ENCODE results near the gene MUC12. TPM values are rescaled to one million over a fixed set of nuclear protein-coding genes. Genes with fewer than 3 reads are reported as not detected.

MUC12 gene
- total RNA-seq, 1 experiment from 2014 or later: 0.64 TPM

- TF ChIP-seq YY1 (IDR thresholded peaks at IDR 0.05; ENCODE audit: extremely low read depth, insufficient replicate concordance, low read depth, low read length) (no peak), MAX (IDR thresholded peaks at IDR 0.05) (no peak), EGR1 (IDR thresholded peaks at IDR 0.05; ENCODE audit: low read depth) (no peak), EZH2 (IDR thresholded peaks at IDR 0.05) (no peak)
Measured at GRCh38 chr7:101009629-101010028, 40.3 kb downstream of the MUC12 start (continued).

DNA sequence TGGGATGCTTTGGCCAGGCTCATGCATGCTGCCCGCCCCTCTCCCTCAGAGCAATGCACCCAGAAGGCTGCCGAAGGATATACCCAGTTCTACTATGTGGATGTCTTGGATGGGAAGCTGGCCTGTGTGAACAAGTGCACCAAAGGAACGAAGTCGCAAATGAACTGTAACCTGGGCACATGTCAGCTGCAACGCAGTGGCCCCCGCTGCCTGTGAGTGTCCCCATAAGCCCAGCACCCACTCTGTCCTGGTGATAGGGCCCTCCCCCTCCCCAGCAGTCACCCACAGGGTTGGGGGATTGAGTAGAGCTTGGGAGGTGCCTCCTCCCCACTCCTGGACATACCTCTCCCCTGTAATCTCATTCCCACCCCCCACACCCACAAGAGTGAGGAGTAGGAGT, 43.6 kb downstream of the MUC12 start:
- no TSS peak for BruUV-seq (replicated peaks)
- RAD21 ChIA-PET (ENCODE audit: low non-redundant PET in 1 of 2, low total read pairs in 2 of 2, uncharacterized antibody in 2 of 2, unreplicated experiment in 2 of 2): no interaction called here
- H2AFZ ChIP-seq (ENCODE audit: low read depth, low read length, poor library complexity, severe bottlenecking): no peak overlapping the region
- no peak overlapping the region for H3K4me3 ChIP-seq (replicated peaks in 1 of 2; ENCODE audit: low read depth in 1 of 2, low read length in 2 of 2)
- peaks cover 10% of the 10 kb centered on the region; the same call in 1 of the 2 replicates for H3K27me3 ChIP-seq (ENCODE audit: insufficient read depth, low read length)
- DNase-seq (ENCODE audit: low read depth, low spot score) (no peak), ATAC-seq (no peak)
- no peak overlapping the region for H3K9ac ChIP-seq (ENCODE audit: low read length)
- intact Hi-C loops (cut with micrococcal nuclease): no loop called here
- TF ChIP-seq, protein P1, sequence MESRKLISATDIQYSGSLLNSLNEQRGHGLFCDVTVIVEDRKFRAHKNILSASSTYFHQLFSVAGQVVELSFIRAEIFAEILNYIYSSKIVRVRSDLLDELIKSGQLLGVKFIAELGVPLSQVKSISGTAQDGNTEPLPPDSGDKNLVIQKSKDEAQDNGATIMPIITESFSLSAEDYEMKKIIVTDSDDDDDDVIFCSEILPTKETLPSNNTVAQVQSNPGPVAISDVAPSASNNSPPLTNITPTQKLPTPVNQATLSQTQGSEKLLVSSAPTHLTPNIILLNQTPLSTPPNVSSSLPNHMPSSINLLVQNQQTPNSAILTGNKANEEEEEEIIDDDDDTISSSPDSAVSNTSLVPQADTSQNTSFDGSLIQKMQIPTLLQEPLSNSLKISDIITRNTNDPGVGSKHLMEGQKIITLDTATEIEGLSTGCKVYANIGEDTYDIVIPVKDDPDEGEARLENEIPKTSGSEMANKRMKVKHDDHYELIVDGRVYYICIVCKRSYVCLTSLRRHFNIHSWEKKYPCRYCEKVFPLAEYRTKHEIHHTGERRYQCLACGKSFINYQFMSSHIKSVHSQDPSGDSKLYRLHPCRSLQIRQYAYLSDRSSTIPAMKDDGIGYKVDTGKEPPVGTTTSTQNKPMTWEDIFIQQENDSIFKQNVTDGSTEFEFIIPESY (IDR thresholded peaks at IDR 0.05; ENCODE audit: extremely low read depth, insufficient replicate concordance, low read length): no peak
- TF ChIP-seq JUND (IDR thresholded peaks at IDR 0.05) (no peak), ELF1 (IDR thresholded peaks at IDR 0.05; ENCODE audit: borderline replicate concordance, low read depth) (no peak), RAD21 (IDR thresholded peaks at IDR 0.05; ENCODE audit: low read depth) (no peak), SIN3A (IDR thresholded peaks at IDR 0.05; ENCODE audit: low read depth) (no peak)
- TF ChIP-seq, protein P2, sequence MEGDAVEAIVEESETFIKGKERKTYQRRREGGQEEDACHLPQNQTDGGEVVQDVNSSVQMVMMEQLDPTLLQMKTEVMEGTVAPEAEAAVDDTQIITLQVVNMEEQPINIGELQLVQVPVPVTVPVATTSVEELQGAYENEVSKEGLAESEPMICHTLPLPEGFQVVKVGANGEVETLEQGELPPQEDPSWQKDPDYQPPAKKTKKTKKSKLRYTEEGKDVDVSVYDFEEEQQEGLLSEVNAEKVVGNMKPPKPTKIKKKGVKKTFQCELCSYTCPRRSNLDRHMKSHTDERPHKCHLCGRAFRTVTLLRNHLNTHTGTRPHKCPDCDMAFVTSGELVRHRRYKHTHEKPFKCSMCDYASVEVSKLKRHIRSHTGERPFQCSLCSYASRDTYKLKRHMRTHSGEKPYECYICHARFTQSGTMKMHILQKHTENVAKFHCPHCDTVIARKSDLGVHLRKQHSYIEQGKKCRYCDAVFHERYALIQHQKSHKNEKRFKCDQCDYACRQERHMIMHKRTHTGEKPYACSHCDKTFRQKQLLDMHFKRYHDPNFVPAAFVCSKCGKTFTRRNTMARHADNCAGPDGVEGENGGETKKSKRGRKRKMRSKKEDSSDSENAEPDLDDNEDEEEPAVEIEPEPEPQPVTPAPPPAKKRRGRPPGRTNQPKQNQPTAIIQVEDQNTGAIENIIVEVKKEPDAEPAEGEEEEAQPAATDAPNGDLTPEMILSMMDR (IDR thresholded peaks at IDR 0.05 in 2 of 3, conservative IDR thresholded peaks at IDR 0.05 in 1 of 3; ENCODE audit: borderline replicate concordance in 1 of 3, insufficient read depth in 1 of 3, low read depth in 2 of 3, low read length in 2 of 3): no peak
- no peaks in the 10 kb centered on the region for H4K20me1 ChIP-seq (ENCODE audit: insufficient read depth)
- no peak overlapping the region for H3K27ac ChIP-seq (ENCODE audit: low read depth, low read length)
- peaks cover 0 to 6% of the 10 kb centered on the region in 2 experiments; a peak in 2 of 4 replicates for H3K4me1 ChIP-seq (ENCODE audit: control insufficient read depth in 1 of 2, insufficient read depth in 2 of 2, low read length in 2 of 2)
- POLR2A ChIA-PET: no interaction called here
- no peaks in the 10 kb centered on the region for H3K9me2 ChIP-seq (ENCODE audit: insufficient read depth)
- H3K4me2 ChIP-seq (ENCODE audit: low read length): no peak overlapping the region
- no peaks in the 10 kb centered on the region for H3K79me2 ChIP-seq (ENCODE audit: insufficient read depth, low read length)
- H3K9me3 ChIP-seq (ENCODE audit: control insufficient read depth in 1 of 2, insufficient read depth in 1 of 2, low read depth in 1 of 2, low read length in 2 of 2): no peaks in the 10 kb centered on the region
- CTCF ChIA-PET: no interaction called here
- no peaks in the 10 kb centered on the region for H3K36me3 ChIP-seq (ENCODE audit: control insufficient read depth in 1 of 2, insufficient read depth in 2 of 2, low read length in 2 of 2)

Measured in HCT116 (cell line).